Measurements from ENCODE around the gene NR1H2.
A peak's percentile ranks its signal among the peaks of the same experiment; 100 is the strongest.

NR1H2 gene

GRCh38 chr19:50427318-50427925 is 51.2 kb downstream of the NR1H2 start:
- DNase-seq = no peak

GRCh38 chr19:50427997-50428425 is 51.8 kb downstream of the NR1H2 start:
- peak; percentile 51 to 83 for DNase-seq

- no peak for DNase-seq
These were observed 52.7 kb downstream of the NR1H2 start for GRCh38 chr19:50428772-50429463.

GRCh38 chr19:50430888-50431342 is 54.7 kb downstream of the NR1H2 start:
- DNase-seq = peak in 1 of 2 donors; percentile 57

GRCh38 chr19:50431343-50432220 is 55.3 kb downstream of the NR1H2 start:
- peak; percentile 88 to 92 for DNase-seq

GRCh38 chr19:50432221-50433028 is 56.2 kb downstream of the NR1H2 start, which contains the start of gene MYBPC2:
MYBPC2 (plus strand) TSS chr19:50432892; CDS start chr19:50432954, 62 bp downstream.
- no peak for DNase-seq

Measured in CD4-positive, alpha-beta T cell treated with Interferon alpha-2 for 1 hour (primary cell).